GM18507 (cell line): Measurements from ENCODE around the gene JOSD2.
"Not testable (repeated sequence)": the region's sequence is repeated elsewhere in the genome, so short reads cannot be mapped to it uniquely, and the experiment has no call there.

Source experiments
- DNase-seq: peaks from one replicate; pipeline ENCODE4 v3.0.0; 2011; ENCODE audit warnings: low read depth; ENCODE audit not compliant: insufficient read length; ENCODE audit errors: extremely low spot score
- FAIRE-seq: peaks from 2 replicates; lab custom pipeline; 2011; peaks lifted over from hg19 to GRCh38; lab: Jason Lieb, UNC

JOSD2 gene

DNA sequence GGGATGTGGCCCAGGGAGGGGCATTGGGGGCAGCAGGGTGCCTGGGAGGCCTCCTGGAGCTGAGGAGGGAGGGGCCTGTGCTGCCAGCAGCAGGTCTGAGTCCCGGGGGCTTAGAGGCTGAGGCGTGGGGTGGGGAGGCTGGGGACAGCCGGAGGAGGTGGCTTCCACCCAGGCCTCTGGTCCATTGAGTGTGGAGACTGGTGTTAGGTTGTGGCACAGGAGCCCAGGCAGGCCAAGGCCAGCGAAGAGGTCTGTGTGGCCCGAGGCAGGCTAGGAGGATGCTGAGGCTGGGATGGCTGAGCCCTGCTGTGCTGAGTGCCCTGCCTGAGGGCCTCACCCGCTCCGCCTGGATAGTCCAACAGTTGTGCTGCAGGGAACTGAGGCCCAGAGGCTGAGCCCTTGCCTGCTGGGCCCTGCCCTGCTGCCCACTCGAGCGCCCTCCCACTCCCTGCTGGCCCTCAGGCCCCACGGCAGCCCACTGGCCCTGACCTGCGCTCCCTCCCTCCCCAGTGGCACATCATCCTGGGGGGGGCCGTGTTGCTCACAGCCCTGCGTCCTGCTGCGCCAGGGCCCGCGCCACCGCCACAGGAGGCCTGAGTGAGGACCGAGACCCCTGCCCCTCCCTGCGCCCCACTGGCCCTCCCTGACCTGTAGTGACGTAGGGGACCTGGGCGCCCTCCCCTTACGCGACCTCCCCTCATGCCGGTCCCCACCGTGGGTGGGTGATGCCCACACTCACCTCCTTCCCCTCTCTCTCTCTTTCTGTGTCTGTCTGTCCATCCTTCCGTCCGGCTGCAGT, 29.4 kb downstream of the JOSD2 start:
- FAIRE-seq = no peak
- no peak for DNase-seq

DNA sequence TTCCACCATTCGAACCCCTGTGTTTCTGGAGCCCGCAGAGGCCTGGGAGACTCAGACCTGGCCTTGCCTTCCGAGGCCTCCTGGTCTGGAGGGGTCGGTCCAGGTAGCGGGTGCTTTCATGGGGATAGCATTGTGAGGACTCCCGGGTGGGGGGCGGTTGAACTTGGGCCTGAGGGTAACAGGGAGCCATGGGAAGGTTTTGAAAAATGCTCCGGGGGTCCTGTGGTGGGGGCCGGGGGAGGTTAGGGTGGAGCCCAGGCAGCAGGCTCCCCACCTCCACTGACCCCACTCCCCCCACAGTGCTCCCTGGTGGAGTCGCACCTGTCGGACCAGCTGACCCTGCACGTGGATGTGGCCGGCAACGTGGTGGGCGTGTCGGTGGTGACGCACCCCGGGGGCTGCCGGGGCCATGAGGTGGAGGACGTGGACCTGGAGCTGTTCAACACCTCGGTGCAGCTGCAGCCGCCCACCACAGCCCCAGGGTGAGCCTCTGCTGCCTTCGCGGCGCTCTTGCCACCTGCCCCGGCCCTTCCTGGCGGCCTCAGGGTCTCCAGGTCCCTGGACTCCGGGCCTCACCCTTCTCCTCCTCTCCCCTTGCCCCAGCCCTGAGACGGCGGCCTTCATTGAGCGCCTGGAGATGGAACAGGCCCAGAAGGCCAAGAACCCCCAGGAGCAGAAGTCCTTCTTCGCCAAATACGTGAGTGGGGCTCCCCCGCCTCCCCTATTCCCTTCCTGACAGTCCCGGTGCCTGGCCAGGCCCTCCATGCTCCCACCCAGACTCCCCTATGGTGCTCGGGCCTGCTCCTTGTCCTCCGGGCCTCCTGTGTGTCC, 30.5 kb downstream of the JOSD2 start:
- FAIRE-seq (no peak), DNase-seq (no peak)

- FAIRE-seq (no peak), DNase-seq (no peak)
Observed at GRCh38 chr19:50479761-50480251, 31.2 kb downstream of the JOSD2 start.

DNA sequence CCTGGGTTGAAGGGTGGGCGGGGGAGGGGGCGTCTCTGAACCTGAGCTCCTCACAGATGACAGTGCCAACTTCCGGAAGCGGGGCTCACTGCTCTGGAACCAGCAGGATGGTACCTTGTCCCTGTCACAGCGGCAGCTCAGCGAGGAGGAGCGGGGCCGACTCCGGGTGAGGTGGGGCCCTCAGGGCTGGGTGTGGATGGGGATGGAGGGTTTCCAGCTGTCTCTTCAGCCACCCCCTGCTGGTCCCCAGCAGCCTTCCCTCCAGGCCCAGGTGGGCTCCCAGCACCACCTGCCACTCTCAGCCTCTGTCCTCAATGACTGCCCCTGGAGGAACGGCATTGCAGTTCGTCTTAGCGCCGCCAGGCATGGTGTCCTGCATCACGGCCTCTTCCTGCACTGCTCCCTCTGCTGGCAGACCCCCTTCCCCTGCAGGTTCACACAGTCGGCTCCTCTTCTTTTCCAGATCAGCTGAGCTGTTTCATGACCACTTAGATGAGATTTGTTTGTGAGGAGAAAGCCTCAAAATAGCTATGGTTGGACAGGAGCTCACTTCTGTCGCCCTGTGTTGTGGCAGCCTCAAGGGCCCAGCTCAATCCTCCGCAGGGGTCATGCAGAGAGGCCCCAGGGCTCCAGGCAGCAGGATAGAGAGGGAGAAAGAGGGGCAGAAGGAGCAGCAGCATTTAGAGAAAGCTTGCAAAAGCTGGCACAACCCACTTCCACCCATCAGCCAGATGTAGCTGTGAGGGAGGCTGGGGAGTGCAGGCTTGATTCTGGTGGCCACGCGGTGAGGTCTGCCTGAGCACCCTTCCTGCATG, 31.9 kb downstream of the JOSD2 start:
- FAIRE-seq = no peak

GRCh38 chr19:50477751-50478515, 33.1 kb downstream of the JOSD2 start:
- DNase-seq (no peak), FAIRE-seq (no peak)

More for the DNA sequence above, 31.9 kb downstream of the JOSD2 start:
- DNase-seq = no peak

- DNase-seq (no peak), FAIRE-seq (no peak)
Observed at GRCh38 chr19:50476907-50477238, 34.1 kb downstream of the JOSD2 start.

DNA sequence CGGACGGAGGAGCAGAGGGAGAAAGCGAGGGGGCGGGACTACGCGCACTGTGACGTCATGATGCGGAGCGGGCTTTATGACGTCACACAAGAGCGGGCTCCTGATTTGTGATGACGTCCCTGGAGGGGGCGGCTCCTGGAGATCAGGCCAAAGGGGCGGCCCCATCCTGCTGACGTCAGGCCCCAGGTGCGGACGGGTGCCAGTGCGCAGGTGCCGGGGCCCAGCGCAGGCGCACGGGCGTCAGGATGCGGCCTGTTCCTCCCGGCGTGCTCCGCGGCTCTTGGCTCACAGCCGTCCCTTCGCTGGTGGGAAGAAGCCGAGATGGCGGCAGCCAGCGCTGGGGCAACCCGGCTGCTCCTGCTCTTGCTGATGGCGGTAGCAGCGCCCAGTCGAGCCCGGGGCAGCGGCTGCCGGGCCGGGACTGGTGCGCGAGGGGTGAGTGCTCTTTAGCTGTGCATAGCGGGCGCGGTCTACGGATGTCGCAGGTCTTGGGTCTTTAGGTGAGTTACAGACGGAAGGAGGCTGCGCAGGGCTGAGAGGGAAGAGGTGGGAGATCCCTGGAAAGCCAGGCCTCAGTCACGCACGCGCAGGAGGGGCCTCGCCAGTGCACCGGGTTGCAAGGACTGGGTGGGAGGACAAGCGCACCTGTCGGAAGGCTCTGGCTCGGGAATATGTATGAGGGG, 34.6 kb downstream of the JOSD2 start, which contains the start of the genes EMC10 and GARIN5A:
EMC10 (plus strand) TSS at position 284 of the 683 bp plus-strand sequence; CDS start at position 322, 38 bp downstream.
GARIN5A (minus strand) TSS at position 625 of the 683 bp plus-strand sequence; CDS start at position 165, 460 bp downstream.
- DNase-seq (peak; percentile 100), FAIRE-seq (peak; percentile 88)

DNA sequence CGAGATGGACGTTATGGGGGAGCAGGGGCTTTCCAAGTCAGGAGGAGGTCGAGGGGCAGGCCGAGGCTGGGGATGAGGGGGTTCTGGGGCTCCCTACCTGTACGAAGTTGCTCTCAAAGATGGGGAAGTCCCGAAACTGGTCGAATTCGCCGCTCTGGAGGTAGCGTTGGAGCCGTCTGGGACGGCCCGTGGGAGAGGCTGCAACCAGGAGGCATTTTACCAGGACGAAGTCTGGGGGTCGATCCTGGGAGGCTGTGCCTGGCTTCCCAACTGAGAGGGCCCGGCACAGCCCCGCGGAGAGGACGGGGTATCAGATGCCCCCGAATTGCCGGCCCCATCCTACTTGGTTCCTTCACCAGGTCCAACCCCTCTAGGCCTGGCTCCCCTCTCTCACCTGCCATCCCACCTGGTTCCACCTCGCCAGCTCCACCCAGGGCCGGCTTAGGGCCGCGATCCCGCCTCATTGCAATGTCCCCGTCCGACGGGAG, 35.2 kb downstream of the JOSD2 start:
- FAIRE-seq (no peak), DNase-seq (no peak)

DNA sequence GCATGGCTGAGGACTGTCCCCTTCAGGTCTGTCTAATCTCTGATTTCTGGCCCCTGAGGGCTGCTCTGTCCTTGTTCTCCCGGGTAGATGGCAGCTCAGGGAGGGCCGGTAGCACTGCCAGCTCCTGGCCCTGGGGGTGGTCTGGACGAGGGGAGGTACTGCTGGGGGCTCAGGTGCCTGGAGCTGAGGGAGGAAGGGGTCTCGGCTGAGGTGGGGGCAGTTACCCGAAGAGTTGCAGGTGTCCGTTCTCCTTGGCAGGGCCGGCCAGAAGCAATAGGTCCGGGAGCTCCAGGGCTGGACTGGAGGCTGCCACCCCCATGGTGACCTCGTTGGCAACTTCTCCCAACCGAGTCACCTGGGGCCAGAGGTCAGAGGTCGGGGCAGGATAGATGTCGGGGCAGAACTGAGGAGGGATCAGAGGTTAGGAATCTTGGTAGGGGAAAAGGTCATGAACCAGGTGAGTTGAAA, 35.9 kb downstream of the JOSD2 start:
- DNase-seq = no peak
- FAIRE-seq = no peak

DNA sequence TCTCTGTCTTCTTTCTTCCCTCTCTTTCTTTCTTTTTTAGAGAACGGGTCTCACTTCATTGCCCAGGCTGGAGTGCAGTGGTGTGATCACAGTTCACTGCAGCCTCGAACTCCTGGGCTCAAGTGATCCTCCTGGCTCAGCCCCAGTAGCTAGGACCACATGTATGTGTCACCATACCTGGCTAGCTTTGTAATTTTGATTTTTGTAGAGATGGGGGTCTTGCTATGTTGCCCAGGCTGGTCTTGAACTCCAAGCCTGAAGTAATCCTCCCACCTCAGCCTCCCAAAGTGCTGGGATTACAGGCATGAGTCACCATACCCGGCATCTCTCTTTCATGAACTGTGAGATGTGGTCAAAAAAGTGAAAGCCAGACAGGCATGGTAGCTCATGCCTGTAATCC, 37.7 kb downstream of the JOSD2 start:
- FAIRE-seq, DNase-seq: not testable (repeated sequence)

GRCh38 chr19:50468818-50469217, 42.2 kb downstream of the JOSD2 start:
- FAIRE-seq (no peak), DNase-seq (no peak)

DNA sequence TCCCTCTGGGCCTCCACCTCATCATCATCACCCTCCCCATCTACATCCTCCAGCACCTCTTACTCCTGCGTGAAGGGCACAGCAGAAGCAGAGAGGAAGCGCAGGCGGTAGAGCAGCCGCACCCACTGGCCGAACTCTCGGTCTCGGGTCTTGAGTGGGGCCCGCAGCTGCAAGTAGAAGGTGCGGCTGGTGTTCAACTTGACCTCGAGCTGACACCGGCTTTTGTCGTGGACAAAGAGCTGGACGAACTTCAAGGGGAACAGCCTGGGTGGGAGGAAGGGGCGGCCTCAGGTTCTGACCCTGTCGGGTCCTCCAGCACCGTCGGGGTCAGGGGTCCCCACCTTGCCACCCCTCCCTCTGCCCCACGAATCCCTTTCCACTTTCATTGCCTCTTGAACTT, 43.4 kb downstream of the JOSD2 start:
- no peak for FAIRE-seq

GRCh38 chr19:50466706-50467039, 44.3 kb downstream of the JOSD2 start:
- FAIRE-seq (no peak), DNase-seq (no peak)

More for the DNA sequence above, 43.4 kb downstream of the JOSD2 start:
- DNase-seq = no peak

DNA sequence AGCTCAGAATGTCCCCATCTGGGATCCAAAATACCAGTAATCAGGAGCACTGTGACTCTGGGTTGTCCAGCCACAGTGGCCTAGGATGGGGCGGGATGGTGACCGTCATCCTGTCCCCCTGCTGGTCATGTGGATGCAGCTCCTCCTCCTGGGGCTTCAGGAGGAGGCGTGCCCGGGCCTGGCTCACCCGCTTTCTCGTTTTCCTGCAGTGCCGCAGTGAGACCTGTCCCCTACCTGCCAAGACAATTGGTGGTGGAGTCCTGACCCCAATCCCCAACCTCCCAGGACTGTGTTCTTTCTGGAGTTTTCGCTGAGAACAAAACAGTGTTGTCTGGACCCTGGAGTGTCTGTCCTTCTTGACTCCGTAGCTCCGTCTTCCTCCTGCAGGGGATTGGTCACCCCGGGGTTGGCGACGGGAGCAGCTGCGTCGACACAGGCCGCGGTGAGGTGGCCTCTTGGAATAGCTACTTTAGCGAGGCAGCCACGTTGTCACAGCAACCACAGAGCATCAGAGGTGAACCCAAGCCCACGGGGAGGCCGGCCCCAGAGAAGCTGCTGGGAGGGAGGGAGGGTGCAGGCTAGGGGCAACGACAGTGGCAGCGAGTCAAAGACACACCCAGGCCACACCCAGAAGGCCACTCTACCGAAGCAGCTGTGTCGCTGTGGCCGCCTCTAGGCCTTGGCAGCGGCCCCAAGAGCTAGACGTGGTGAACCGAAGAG, 44.8 kb downstream of the JOSD2 start:
- DNase-seq = no peak
- FAIRE-seq = no peak

DNA sequence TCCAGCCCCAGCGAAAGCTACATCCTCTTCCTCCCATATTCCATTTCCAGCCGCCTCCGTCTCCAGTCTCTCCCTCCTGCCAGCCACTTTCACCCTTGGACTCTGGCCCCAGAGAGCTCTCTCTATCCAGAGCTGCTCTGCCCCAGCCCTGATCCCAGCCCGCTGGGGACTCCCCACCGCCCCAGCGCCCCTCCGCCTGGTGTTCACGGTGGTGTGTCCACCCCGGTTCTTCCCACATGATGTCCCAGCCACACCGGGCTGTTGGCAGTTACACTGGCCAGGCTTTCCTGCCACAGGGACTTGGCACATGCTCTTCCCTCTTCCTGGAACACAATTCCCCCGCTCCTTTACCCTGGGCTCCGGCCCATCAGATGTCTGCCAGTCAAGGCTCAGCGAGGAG, 46.0 kb downstream of the JOSD2 start:
- DNase-seq (no peak), FAIRE-seq (no peak)

DNA sequence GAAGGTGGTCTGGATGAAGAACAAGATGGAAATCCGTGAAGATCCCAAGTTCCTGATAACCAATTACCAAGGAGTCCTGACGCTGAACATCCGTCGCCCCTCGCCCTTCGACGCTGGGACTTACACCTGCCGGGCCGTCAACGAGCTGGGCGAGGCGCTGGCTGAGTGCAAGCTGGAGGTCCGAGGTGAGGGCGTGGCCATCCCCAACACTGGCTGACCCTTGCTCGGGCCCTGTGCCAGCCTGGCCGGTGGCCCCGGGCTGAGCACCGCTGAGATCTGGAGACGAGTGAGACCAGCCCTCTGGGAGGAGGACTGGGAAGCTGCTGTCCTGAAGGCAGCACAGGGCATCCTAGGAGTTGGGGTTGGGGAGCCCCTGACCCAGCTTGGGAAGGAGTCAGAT, 46.6 kb downstream of the JOSD2 start:
- no peak for DNase-seq
- no peak for FAIRE-seq

- FAIRE-seq (no peak), DNase-seq (no peak)
Observed at GRCh38 chr19:50462970-50463369, 48.0 kb downstream of the JOSD2 start.
